ENCODE results near the gene MMP2. TPM values are rescaled to one million over a fixed set of nuclear protein-coding genes. Genes with fewer than 3 reads are reported as not detected.

The MMP2 gene
- total and polyA plus RNA-seq, 2 of the 13 experiments (the other 11 are each of a cell fraction or from before 2014, with no cell fraction given), result 0.31 to 1.3 TPM

- TF ChIP-seq ASH2L (IDR thresholded peaks at IDR 0.05; ENCODE audit: insufficient read length, low read depth, low read length) (peak; percentile 43), ZNF337 (CRISPR knock-in tag; IDR thresholded peaks at IDR 0.05; ENCODE audit: borderline replicate concordance, low read depth) (no peak), PAWR (CRISPR knock-in tag; IDR thresholded peaks at IDR 0.05; ENCODE audit: borderline replicate concordance) (no peak), ISX (CRISPR knock-in tag; conservative IDR thresholded peaks at IDR 0.05) (no peak), RNF2 (conservative IDR thresholded peaks at IDR 0.05; ENCODE audit: low read depth) (0 out of 2 replicates have a peak, but pooled peaks have one; percentile 34), ZFP37 (CRISPR knock-in tag; IDR thresholded peaks at IDR 0.05; ENCODE audit: borderline replicate concordance) (peak; percentile 68; the same call in 1 of the 2 replicates), HOXA5 (CRISPR knock-in tag; IDR thresholded peaks at IDR 0.05) (peak; percentile 76; the same call in 1 of the 2 replicates), ZNF83 (CRISPR knock-in tag; IDR thresholded peaks at IDR 0.05; ENCODE audit: borderline replicate concordance) (no peak), ZNF75D (CRISPR knock-in tag; IDR thresholded peaks at IDR 0.05; ENCODE audit: borderline replicate concordance) (0 out of 2 replicates have a peak, but pooled peaks have one; percentile 28), ATF2 (CRISPR knock-in tag; IDR thresholded peaks at IDR 0.05) (peak; percentile 47; the same call in 1 of the 2 replicates), MYPOP (CRISPR knock-in tag; IDR thresholded peaks at IDR 0.05) (no peak; the same call in 1 of the 2 replicates), HNF1B (CRISPR knock-in tag; IDR thresholded peaks at IDR 0.05) (peak; percentile 89), MAFF (IDR thresholded peaks at IDR 0.05; ENCODE audit: low read depth, low read length) (no peak), BATF2 (CRISPR knock-in tag; IDR thresholded peaks at IDR 0.05) (no peak), PRDM10 (CRISPR knock-in tag; IDR thresholded peaks at IDR 0.05; ENCODE audit: low read depth) (no peak), ZNF451 (CRISPR knock-in tag; IDR thresholded peaks at IDR 0.05) (no peak), LCORL (IDR thresholded peaks at IDR 0.05) (no peak), LCORL (CRISPR knock-in tag; IDR thresholded peaks at IDR 0.05) (no peak), CAMTA2 (CRISPR knock-in tag; IDR thresholded peaks at IDR 0.05; ENCODE audit: borderline replicate concordance) (no peak), ZNF468 (CRISPR knock-in tag; IDR thresholded peaks at IDR 0.05) (no peak), ZNF296 (CRISPR knock-in tag; conservative IDR thresholded peaks at IDR 0.05) (no peak)
Measured at GRCh38 chr16:55465077-55465896, 13.7 kb upstream of the MMP2 start (continued).

Data from HepG2 (cell line).